ENCODE results near the gene SPRED1. TPM values are rescaled to one million over a fixed set of nuclear protein-coding genes. Genes with fewer than 3 reads are reported as not detected.

The SPRED1 gene
- total and polyA plus RNA-seq, 2 of the 4 experiments (the other 2 are of a cell fraction): 6.6 to 17.9 TPM

DNA sequence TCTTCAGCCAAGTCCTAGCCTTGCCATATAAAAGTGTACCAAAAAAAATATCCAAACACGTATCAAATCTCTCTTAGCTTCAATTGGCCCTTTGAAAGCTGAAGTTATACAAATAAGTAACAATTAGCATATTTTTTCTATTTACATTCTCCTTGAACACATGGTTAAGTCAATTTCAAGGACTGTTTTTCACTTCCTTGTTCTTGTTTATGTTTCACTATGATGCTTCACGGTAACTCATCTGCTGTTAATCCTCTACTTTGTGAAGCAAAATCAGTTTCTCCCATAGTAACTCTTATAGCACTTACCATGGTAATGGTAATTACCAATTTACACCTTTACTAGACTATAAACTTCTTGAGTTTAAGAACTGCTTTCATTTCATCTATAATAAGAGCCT is 10.6 kb upstream of the SPRED1 start:
- Histone ChIP-seq H3K27ac (ENCODE audit: insufficient read depth, low read length) (no peak overlapping the region), H3K9me1 (ENCODE audit: insufficient read depth, low read length) (no peaks in the 10 kb centered on the region), H3K36me3 (ENCODE audit: control insufficient read depth, insufficient read depth, low read length) (no peaks in the 10 kb centered on the region), H3K4me3 (ENCODE audit: insufficient read depth, low read depth, low read length) (no peak overlapping the region), H3K23ac (ENCODE audit: low read depth, low read length) (no peak overlapping the region), H3K18ac (ENCODE audit: low read depth, low read length) (no peak overlapping the region), H3K9ac (ENCODE audit: low read depth, low read length) (no peak overlapping the region), H2BK120ac (ENCODE audit: low read depth, low read length) (no peak overlapping the region), H4K8ac (ENCODE audit: low read depth in 2 of 2, low read length in 2 of 2) (no peak overlapping the region), H3K9me3 (ENCODE audit: control insufficient read depth, insufficient read depth, low read length) (no peaks in the 10 kb centered on the region), H3K79me1 (ENCODE audit: low read depth in 1 of 2, low read length in 2 of 2) (no peaks in the 10 kb centered on the region), H3K4me2 (ENCODE audit: low read depth, low read length) (peak overlapping the region; percentile 35; the same call in 1 of the 2 replicates), H2BK5ac (ENCODE audit: low read depth, low read length, poor library complexity, severe bottlenecking) (no peak overlapping the region), H2BK20ac (ENCODE audit: low read depth, low read length) (no peak overlapping the region), H3K4me1 (ENCODE audit: control insufficient read depth, insufficient read depth, low read length) (no peaks in the 10 kb centered on the region), H4K5ac (ENCODE audit: low read depth, low read length) (no peak overlapping the region), H4K91ac (ENCODE audit: insufficient read depth, low read depth, low read length) (no peak overlapping the region), H2AK5ac (ENCODE audit: low read depth, low read length) (no peak overlapping the region), H2BK15ac (ENCODE audit: low read depth, low read length) (no peak overlapping the region), H2AFZ (replicated peaks; ENCODE audit: low read length, poor library complexity) (no peak overlapping the region), H3K4ac (ENCODE audit: low read depth, low read length) (no peak overlapping the region), H3K14ac (replicated peaks; ENCODE audit: low read depth, low read length) (no peak overlapping the region), H3K27me3 (ENCODE audit: control insufficient read depth, insufficient read depth, low read length) (no peaks in the 10 kb centered on the region), H2AK9ac (replicated peaks; ENCODE audit: low read depth, low read length, poor library complexity) (no peak overlapping the region), H4K20me1 (ENCODE audit: insufficient read depth, low read length) (no peaks in the 10 kb centered on the region), H3K56ac (ENCODE audit: extremely low read depth, insufficient read depth, low read length) (no peak overlapping the region)
- POLR2A ChIA-PET (ENCODE audit: unreplicated experiment): no interaction called here
- in situ Hi-C loops (cut with MboI; ENCODE audit: low sequenced_read_pairs): no loop called here
- DNase-seq: no peak
- dilution Hi-C loops (cut with HindIII; ENCODE audit: low sequenced_read_pairs, unreplicated experiment): no loop called here
- WGBS, 2 experiments (ENCODE audit: extremely low coverage in 2 of 2, insufficient read length in 1 of 2): no CpG with 5 or more reads among the region's 2 CpGs
- CTCF ChIA-PET: interaction anchor here (0.6 kb wide), 1 partner anchor 213 kb away, joined by 4 read pairs; no protein-coding TSS in a partner anchor
- intact Hi-C loops (cut with micrococcal nuclease): no loop called here
- BruUV-seq (replicated peaks): no TSS peak
- no peak for ATAC-seq (ENCODE audit: low read depth)
- TF ChIP-seq RAD21 (IDR thresholded peaks at IDR 0.05; ENCODE audit: low read length) (no peak), SMC3 (IDR thresholded peaks at IDR 0.05; ENCODE audit: low read depth, low read length) (no peak), RFX5 (IDR thresholded peaks at IDR 0.05; ENCODE audit: low read depth, low read length) (no peak), CHD1 (IDR thresholded peaks at IDR 0.05; ENCODE audit: low read depth, low read length) (no peak), POLR2A (IDR thresholded peaks at IDR 0.05; ENCODE audit: low read depth, low read length) (no peak), MXI1 (IDR thresholded peaks at IDR 0.05; ENCODE audit: borderline replicate concordance, low read depth, low read length) (no peak), FOS (IDR thresholded peaks at IDR 0.05; ENCODE audit: low read depth, low read length) (no peak), MAZ (IDR thresholded peaks at IDR 0.05; ENCODE audit: borderline replicate concordance, low read depth, low read length) (no peak), NFE2L2 (IDR thresholded peaks at IDR 0.05; ENCODE audit: low read depth, low read length) (no peak), BHLHE40 (IDR thresholded peaks at IDR 0.05; ENCODE audit: low read depth, low read length) (no peak), MAFK (IDR thresholded peaks at IDR 0.05; ENCODE audit: low read depth, low read length) (no peak), RCOR1 (IDR thresholded peaks at IDR 0.05; ENCODE audit: insufficient replicate concordance, low read length) (no peak), CEBPB (IDR thresholded peaks at IDR 0.05; ENCODE audit: low read depth, low read length) (no peak)
- TF ChIP-seq, protein P1, sequence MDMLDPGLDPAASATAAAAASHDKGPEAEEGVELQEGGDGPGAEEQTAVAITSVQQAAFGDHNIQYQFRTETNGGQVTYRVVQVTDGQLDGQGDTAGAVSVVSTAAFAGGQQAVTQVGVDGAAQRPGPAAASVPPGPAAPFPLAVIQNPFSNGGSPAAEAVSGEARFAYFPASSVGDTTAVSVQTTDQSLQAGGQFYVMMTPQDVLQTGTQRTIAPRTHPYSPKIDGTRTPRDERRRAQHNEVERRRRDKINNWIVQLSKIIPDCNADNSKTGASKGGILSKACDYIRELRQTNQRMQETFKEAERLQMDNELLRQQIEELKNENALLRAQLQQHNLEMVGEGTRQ (IDR thresholded peaks at IDR 0.05; ENCODE audit: low read depth, low read length): no peak
- TF ChIP-seq, protein P2, sequence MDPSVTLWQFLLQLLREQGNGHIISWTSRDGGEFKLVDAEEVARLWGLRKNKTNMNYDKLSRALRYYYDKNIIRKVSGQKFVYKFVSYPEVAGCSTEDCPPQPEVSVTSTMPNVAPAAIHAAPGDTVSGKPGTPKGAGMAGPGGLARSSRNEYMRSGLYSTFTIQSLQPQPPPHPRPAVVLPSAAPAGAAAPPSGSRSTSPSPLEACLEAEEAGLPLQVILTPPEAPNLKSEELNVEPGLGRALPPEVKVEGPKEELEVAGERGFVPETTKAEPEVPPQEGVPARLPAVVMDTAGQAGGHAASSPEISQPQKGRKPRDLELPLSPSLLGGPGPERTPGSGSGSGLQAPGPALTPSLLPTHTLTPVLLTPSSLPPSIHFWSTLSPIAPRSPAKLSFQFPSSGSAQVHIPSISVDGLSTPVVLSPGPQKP (IDR thresholded peaks at IDR 0.05; ENCODE audit: borderline replicate concordance, low read depth, low read length): no peak
- TF ChIP-seq, protein P3, sequence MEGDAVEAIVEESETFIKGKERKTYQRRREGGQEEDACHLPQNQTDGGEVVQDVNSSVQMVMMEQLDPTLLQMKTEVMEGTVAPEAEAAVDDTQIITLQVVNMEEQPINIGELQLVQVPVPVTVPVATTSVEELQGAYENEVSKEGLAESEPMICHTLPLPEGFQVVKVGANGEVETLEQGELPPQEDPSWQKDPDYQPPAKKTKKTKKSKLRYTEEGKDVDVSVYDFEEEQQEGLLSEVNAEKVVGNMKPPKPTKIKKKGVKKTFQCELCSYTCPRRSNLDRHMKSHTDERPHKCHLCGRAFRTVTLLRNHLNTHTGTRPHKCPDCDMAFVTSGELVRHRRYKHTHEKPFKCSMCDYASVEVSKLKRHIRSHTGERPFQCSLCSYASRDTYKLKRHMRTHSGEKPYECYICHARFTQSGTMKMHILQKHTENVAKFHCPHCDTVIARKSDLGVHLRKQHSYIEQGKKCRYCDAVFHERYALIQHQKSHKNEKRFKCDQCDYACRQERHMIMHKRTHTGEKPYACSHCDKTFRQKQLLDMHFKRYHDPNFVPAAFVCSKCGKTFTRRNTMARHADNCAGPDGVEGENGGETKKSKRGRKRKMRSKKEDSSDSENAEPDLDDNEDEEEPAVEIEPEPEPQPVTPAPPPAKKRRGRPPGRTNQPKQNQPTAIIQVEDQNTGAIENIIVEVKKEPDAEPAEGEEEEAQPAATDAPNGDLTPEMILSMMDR (conservative IDR thresholded peaks at IDR 0.05; ENCODE audit: low read depth, low read length): no peak
